ENCODE results near the gene RRAS.
"Not testable (repeated sequence)": the region's sequence is repeated elsewhere in the genome, so short reads cannot be mapped to it uniquely, and the experiment has no call there.

RRAS gene

DNA sequence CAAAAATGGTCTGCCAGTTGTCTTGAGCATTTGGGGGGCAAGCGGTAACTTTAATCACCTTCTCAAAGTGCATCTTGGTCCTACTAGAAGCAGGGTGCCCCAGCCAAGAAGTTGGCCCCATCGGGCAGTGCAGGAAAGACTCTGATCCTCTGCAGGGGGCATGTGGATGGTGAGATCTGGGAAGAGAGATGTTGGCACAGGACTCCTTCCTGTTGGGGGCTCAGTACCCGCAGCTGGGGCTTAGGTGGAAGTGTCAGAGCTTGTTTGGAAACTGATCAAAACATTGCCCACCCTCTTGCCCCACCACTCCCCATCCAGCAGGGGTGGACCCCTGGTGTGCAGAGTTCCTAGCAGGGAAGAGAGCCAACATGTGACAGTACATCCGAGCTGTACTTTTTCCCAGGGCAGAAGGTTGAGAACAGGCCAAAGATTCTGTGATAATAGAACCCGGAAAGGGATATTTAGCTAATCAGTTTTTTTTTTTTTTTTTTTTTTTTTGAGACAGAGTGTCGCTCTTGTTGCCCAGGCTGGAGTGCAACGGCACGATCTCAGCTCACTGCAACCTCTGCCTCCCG, 8.8 kb downstream of the RRAS start:
- no peak overlapping the region for H3K4me3 ChIP-seq (replicated peaks; ENCODE audit: low read depth, low read length)
- TF ChIP-seq, protein P1, sequence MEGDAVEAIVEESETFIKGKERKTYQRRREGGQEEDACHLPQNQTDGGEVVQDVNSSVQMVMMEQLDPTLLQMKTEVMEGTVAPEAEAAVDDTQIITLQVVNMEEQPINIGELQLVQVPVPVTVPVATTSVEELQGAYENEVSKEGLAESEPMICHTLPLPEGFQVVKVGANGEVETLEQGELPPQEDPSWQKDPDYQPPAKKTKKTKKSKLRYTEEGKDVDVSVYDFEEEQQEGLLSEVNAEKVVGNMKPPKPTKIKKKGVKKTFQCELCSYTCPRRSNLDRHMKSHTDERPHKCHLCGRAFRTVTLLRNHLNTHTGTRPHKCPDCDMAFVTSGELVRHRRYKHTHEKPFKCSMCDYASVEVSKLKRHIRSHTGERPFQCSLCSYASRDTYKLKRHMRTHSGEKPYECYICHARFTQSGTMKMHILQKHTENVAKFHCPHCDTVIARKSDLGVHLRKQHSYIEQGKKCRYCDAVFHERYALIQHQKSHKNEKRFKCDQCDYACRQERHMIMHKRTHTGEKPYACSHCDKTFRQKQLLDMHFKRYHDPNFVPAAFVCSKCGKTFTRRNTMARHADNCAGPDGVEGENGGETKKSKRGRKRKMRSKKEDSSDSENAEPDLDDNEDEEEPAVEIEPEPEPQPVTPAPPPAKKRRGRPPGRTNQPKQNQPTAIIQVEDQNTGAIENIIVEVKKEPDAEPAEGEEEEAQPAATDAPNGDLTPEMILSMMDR (IDR thresholded peaks at IDR 0.05; ENCODE audit: low read depth, low read length, missing control alignments), result no peak
- DNase-seq (ENCODE audit: extremely low read depth, low read depth), result no peak

DNA sequence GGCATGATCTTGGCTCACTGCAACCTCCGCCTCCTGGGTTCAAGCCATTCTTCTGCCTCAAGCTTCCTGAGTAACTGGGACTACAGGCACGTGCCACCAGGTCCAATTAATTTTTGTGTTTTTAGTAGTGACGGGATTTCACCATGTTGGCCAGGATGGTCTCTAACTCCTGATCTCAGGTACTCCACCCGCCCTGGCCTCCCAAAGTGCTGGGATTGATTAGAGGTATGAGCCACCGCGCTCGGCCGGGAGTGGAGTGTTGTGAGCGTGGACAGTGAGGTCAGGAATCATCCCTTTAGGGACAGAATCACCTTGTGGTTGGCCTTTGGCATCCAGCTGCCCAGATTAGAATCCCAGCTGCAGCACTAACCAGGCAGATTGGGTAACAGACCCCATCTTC, 10.3 kb downstream of the RRAS start:
- H3K4me3 ChIP-seq (replicated peaks; ENCODE audit: low read depth, low read length), result no peak overlapping the region
- TF ChIP-seq, protein P1 (IDR thresholded peaks at IDR 0.05; ENCODE audit: low read depth, low read length, missing control alignments), result no peak
- DNase-seq (ENCODE audit: extremely low read depth, low read depth), result no peak

DNA sequence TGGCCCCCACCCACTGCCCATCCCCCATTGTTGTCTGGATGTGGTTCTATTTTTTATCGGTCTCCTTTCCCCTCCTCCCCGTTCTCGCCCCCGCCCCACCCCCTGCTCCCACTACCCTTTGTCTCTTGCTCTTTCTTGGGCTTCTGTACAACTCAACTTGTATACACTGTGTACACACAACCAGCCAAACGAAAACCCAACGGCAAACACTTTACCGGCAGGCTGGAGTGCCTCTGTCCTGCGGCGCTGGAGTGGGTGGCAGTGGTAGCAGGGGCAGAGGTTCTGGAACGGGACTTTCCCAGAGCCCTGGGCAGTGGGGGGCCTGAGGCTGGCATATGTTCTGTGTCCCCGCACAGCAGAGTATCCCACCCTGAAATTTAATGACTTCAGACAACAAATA, 13.7 kb downstream of the RRAS start:
- DNase-seq (ENCODE audit: extremely low read depth, low read depth), result no peak
- TF ChIP-seq, protein P1 (IDR thresholded peaks at IDR 0.05; ENCODE audit: low read depth, low read length, missing control alignments), result no peak
- H3K4me3 ChIP-seq (replicated peaks; ENCODE audit: low read depth, low read length), result no peak overlapping the region

DNA sequence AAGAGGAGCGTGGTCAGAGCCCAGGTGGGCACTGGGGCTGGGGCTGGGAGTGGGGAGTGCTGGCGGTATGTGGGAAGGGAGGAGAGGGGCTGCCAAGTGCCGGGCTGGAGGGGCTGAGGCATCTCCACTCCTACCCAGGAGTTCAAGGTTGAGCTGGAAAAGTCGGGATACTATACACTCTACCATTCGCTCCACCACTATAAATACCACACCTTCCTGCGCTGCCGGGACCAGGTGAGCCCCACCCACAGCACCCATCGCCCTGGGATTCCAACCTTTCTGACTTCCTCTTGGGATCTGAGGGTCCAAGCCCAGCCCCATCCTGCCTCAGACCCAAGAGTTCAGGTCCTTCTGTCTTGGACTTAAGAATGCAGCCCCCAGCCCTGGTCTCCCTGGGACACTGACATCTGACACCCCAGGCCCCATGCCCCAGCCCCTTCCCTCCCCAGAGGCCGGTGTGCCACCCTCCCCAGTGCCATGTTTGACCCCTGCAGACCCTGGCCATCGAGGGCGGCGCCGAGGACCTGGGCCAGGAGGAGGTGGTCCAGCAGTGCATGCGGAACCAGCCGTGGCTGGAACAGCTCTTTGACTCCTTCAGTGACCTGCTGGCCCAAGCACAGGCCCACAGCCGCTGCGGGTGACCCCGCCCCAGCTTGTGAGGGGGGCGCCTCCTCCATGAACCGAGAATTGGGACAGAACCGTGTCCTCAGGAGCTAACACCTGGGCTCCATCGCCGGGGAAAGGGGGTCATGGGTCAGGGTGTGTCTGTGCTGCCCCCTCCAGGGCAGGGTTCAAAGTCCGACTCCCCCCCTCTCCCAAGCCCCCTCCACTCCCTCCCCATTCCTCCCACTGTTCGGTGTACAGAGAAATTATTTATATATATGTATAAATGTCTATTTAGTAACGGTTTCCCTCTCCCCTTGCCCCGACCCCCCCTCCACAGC, 14.7 kb downstream of the RRAS start:
- no peak for DNase-seq (ENCODE audit: extremely low read depth, low read depth)
- TF ChIP-seq, protein P1 (IDR thresholded peaks at IDR 0.05; ENCODE audit: low read depth, low read length, missing control alignments), result no peak
- no peak overlapping the region for H3K4me3 ChIP-seq (replicated peaks; ENCODE audit: low read depth, low read length)

DNA sequence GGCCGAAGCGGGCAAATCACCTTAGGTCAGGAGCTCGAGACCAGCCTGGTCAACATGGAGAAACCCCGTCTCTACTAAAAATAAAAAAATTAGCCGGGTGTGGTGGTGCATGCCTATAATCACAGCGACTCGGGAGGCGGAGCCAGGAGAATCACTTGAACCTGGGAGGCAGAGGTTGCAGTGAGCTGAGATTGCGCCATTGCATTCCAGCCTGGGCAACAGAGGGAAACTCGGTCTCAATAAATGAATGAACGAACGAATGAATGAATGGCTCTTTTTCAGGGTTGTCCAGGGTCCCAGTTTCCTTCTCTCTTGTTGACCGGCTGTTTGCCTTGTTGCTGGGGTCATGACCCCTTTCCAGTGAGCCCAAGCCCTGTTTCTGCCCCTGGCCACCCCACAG, 22.1 kb downstream of the RRAS start:
- DNase-seq (ENCODE audit: extremely low read depth, low read depth); H3K4me3 ChIP-seq (replicated peaks; ENCODE audit: low read depth, low read length): not testable (repeated sequence)

DNA sequence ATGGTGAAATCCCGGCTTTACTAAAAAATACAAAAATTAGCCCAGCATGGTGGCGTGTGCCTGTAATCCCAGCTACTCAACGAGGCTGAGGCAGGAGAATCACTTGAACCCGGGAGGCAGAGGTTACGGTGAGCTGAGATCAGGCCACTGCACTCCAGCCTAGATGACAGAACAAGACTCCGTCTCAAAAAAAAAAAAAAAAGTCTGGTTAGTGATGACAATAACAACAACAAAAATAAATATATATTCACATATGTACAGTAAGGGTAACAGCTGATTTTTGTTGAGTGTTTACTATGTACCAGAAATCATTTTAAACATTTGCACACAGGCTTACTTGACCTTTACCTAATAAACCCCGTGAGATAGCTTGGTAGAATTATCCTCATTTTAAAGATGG, 23.0 kb downstream of the RRAS start:
- TF ChIP-seq, protein P1 (IDR thresholded peaks at IDR 0.05; ENCODE audit: low read depth, low read length, missing control alignments), result no peak
- DNase-seq (ENCODE audit: extremely low read depth, low read depth), result no peak
- no peak overlapping the region for H3K4me3 ChIP-seq (replicated peaks; ENCODE audit: low read depth, low read length)

DNA sequence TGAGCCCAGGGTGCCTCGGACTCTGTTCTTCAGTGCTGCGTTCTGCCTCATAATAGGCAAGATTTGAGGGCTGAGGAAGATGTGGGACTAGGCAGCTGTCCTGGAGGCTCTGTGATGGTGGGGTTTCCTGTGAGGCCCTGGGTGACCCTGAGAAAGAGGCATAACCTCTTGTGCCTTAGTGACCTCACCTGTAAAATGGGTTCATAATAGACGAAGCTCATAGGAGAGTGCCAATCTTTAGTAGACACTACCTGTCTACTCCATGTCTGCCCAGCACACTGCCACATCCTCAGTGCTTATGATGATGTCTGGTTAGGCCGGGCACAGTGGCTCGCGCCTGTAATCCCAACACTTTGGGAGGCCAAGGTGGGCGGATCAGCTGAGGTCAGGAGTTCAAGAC, 23.4 kb downstream of the RRAS start:
- DNase-seq (ENCODE audit: extremely low read depth, low read depth), result no peak
- no peak overlapping the region for H3K4me3 ChIP-seq (replicated peaks; ENCODE audit: low read depth, low read length)
- TF ChIP-seq, protein P1 (IDR thresholded peaks at IDR 0.05; ENCODE audit: low read depth, low read length, missing control alignments), result no peak

All from HFF-Myc (cell line).